HFFc6 (cell line): ENCODE measurements around the gene LAMA3. TPM values are rescaled to one million over a fixed set of nuclear protein-coding genes. Genes with fewer than 3 reads are reported as not detected.
A peak's percentile ranks its signal among the peaks of the same experiment; 100 is the strongest.

Experiments used
- DNase-seq: peaks from one replicate; pipeline ENCODE4 v3.0.0-alpha.2; 2018
- H3K27ac Mint-ChIP-seq: 2 replicates; pipeline ENCODE4 v1.8.0; 2020; ENCODE audit warnings: mild to moderate bottlenecking, mixed read lengths
- H3K27me3 Mint-ChIP-seq: 2 replicates; pipeline ENCODE4 v1.8.0; 2021; ENCODE audit warnings: mild to moderate bottlenecking, moderate library complexity, mixed read lengths; ENCODE audit not compliant: insufficient read depth
- H3K36me3 Mint-ChIP-seq: 2 replicates; pipeline ENCODE4 v1.8.0; 2021; ENCODE audit warnings: low read depth, mixed read lengths
- H3K4me1 Mint-ChIP-seq: 2 replicates; pipeline ENCODE4 v1.8.0; 2020; ENCODE audit warnings: low read depth, mixed read lengths
- H3K4me3 Mint-ChIP-seq: 2 replicates; pipeline ENCODE4 v1.8.0; 2020; ENCODE audit warnings: mild to moderate bottlenecking, moderate library complexity, mixed read lengths
- H3K9me3 Mint-ChIP-seq: 2 replicates; pipeline ENCODE4 v1.8.0; 2020; ENCODE audit warnings: mild to moderate bottlenecking, mixed read lengths
- total RNA-seq, 6 experiments: library from RNA; stranded (reverse); fragmentation: NEBNext Ultra II Directional; extraction: Animal tissue kit (Norgen Biotek cat#: 25700); gene quantifications; 2 replicates in 1 of 6; 3 replicates in 5 of 6; pipeline ENCODE4 v1.2.3, GENCODE V29; 2021
- TF ChIP-seq, protein P1 (sequence below): fragments of 200-600 bp; sonication (generic); IDR thresholded peaks from 2 replicates; pipeline ENCODE4 v1.5.0; 2021; ENCODE audit warnings: antibody characterized with exemption, mild to moderate bottlenecking

LAMA3 gene
- total RNA-seq, 6 experiments from 2014 or later, result 0.46 to 1.6 (median 0.54) TPM

DNA sequence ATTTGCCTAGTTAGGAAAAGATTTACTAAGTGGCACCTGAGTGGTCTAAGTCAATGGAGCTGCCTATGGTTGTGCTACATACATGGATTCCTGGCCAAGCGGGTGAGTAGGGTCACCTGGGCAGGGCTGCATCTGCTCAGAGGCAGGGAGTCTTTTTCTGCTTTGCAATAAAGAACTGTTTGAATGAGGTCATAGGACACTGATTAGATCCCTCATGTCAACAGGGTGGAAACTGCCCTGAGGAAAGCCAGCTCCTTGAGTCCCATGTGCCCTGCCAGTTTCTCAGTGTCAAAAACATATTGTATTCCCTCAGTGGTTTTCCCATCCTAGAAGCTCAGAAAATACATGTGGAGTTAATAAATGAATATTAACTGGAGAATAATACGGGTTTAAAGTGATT, 4.6 kb downstream of the LAMA3 start:
- H3K4me1 Mint-ChIP-seq, result peaks cover 25% of the 10 kb centered on the region
- H3K36me3 Mint-ChIP-seq, result no peaks in the 10 kb centered on the region
- H3K4me3 Mint-ChIP-seq, result no peak overlapping the region
- TF ChIP-seq, protein P1, sequence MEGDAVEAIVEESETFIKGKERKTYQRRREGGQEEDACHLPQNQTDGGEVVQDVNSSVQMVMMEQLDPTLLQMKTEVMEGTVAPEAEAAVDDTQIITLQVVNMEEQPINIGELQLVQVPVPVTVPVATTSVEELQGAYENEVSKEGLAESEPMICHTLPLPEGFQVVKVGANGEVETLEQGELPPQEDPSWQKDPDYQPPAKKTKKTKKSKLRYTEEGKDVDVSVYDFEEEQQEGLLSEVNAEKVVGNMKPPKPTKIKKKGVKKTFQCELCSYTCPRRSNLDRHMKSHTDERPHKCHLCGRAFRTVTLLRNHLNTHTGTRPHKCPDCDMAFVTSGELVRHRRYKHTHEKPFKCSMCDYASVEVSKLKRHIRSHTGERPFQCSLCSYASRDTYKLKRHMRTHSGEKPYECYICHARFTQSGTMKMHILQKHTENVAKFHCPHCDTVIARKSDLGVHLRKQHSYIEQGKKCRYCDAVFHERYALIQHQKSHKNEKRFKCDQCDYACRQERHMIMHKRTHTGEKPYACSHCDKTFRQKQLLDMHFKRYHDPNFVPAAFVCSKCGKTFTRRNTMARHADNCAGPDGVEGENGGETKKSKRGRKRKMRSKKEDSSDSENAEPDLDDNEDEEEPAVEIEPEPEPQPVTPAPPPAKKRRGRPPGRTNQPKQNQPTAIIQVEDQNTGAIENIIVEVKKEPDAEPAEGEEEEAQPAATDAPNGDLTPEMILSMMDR, result no peak
- no peak for DNase-seq
- no peak overlapping the region for H3K27ac Mint-ChIP-seq
- H3K9me3 Mint-ChIP-seq, result no peaks in the 10 kb centered on the region
- H3K27me3 Mint-ChIP-seq, result peaks cover 15% of the 10 kb centered on the region

GRCh38 chr18:23694637-23695430, 5.6 kb downstream of the LAMA3 start:
- peak overlapping the region; percentile 53 for H3K4me3 Mint-ChIP-seq
- H3K27ac Mint-ChIP-seq, result peak overlapping the region; percentile 71
- DNase-seq, result no peak
- H3K36me3 Mint-ChIP-seq, result no peaks in the 10 kb centered on the region
- no peaks in the 10 kb centered on the region for H3K9me3 Mint-ChIP-seq
- TF ChIP-seq, protein P1, result no peak
- H3K27me3 Mint-ChIP-seq, result peaks cover 15% of the 10 kb centered on the region
- H3K4me1 Mint-ChIP-seq, result peaks cover 25% of the 10 kb centered on the region

- Mint-ChIP-seq H3K36me3 (no peaks in the 10 kb centered on the region), H3K27ac (no peak overlapping the region), H3K4me3 (no peak overlapping the region), H3K4me1 (peaks cover 1% of the 10 kb centered on the region; the same call in 1 of the 2 replicates), H3K9me3 (no peaks in the 10 kb centered on the region), H3K27me3 (peaks cover 22% of the 10 kb centered on the region)
- DNase-seq, result no peak
- TF ChIP-seq, protein P1, result no peak
These were observed 11.8 kb downstream of the LAMA3 start for GRCh38 chr18:23701017-23701416.

- Mint-ChIP-seq H3K36me3 (no peaks in the 10 kb centered on the region), H3K27ac (no peak overlapping the region), H3K4me1 (no peaks in the 10 kb centered on the region), H3K4me3 (no peak overlapping the region), H3K9me3 (no peaks in the 10 kb centered on the region), H3K27me3 (peaks cover 22% of the 10 kb centered on the region)
- TF ChIP-seq, protein P1, result no peak
- DNase-seq, result no peak
These were observed 12.4 kb downstream of the LAMA3 start for GRCh38 chr18:23701544-23702064.

DNA sequence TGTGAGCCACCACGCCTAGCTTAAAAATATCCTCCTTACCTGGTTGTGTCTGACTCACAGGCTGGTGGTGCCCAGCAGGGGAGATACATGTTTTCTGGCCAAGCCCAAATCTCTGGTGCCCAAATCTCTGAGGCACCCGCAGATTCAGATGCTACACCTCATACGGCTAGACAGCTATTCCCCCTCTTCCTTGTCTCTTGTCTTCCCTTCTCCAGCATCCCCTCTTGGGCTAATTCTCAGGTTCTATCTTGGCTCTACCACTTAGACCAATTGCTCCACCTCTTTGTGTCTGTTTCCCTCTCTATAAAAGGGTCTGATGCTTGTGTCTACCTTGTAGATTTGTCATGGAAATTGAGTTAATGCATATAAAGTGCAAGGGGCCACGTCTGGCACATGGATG, 13.4 kb downstream of the LAMA3 start:
- no peak for DNase-seq
- Mint-ChIP-seq H3K36me3 (peaks cover 4% of the 10 kb centered on the region; the same call in 1 of the 2 replicates), H3K4me1 (no peaks in the 10 kb centered on the region), H3K27ac (no peak overlapping the region), H3K9me3 (peaks cover 4% of the 10 kb centered on the region; the same call in 1 of the 2 replicates), H3K4me3 (no peak overlapping the region), H3K27me3 (peaks cover 26% of the 10 kb centered on the region)
- TF ChIP-seq, protein P1, result no peak
